ENCODE measurements around the gene DCAF4L1. TPM values are rescaled to one million over a fixed set of nuclear protein-coding genes. Genes with fewer than 3 reads are reported as not detected.

DCAF4L1 gene
- total and polyA plus RNA-seq, 3 donors from 2014 or later, result 33.6 to 65.3 (median 57.9) TPM

DNA sequence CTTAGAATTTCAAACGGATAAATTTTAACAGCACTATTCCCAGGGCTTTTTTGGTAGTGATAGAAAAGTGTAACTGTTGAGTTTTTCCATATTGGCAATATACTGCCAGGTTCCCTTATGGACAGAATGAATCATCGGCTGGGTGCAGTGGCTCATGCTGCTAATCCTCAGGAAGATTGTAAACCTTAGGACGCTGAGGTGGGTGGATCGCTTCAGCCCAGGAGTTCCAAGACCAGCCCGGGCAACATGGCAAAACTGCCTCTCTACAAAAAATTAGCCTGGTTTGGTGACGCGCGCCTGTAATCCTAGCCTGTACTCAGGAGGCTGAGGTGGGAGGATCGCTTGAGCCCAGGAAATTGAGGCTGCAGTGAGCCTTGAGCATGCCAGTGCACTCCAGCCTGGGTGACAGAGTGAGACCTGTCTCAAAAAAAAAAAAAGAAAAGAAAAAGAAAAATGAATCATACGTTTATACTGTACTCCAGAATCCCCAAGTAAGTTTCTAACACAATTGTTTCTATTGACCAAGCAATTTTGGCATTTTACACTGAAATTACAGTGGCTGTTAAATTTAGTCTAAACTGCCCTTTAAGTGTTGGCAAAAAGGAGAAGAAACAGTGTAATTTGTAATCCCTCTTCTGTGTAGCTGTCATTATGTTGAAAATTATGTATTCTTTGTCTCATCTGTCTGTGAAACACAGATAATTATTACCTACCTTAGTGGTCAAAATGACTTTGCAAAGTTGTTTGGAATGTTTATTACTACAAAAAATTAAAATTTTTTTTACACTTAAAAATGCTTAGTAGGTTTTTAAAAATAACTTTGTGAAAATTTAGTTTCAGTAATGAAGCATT is 10.6 kb downstream of the DCAF4L1 start:
- 56 to 73% methylated on average over 10 of the region's 10 CpGs for WGBS, 2 donors
- intact Hi-C loops (cut with DNase I; ENCODE audit: low total_unique reads), result no loop called here
- Histone ChIP-seq H3K27ac (no peak overlapping the region), H3K36me3 (ENCODE audit: low read depth, missing control alignments) (no peaks in the 10 kb centered on the region), H3K9me3 (no peaks in the 10 kb centered on the region), H3K4me3 (no peak overlapping the region), H3K27me3 (no peaks in the 10 kb centered on the region), H3K4me1 (peaks cover 12% of the 10 kb centered on the region)
- DNase-seq, result no peak
- TF ChIP-seq, protein P1, sequence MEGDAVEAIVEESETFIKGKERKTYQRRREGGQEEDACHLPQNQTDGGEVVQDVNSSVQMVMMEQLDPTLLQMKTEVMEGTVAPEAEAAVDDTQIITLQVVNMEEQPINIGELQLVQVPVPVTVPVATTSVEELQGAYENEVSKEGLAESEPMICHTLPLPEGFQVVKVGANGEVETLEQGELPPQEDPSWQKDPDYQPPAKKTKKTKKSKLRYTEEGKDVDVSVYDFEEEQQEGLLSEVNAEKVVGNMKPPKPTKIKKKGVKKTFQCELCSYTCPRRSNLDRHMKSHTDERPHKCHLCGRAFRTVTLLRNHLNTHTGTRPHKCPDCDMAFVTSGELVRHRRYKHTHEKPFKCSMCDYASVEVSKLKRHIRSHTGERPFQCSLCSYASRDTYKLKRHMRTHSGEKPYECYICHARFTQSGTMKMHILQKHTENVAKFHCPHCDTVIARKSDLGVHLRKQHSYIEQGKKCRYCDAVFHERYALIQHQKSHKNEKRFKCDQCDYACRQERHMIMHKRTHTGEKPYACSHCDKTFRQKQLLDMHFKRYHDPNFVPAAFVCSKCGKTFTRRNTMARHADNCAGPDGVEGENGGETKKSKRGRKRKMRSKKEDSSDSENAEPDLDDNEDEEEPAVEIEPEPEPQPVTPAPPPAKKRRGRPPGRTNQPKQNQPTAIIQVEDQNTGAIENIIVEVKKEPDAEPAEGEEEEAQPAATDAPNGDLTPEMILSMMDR (IDR thresholded peaks at IDR 0.05), result no peak
- no peak for TF ChIP-seq POLR2A (IDR thresholded peaks at IDR 0.05)

DNA sequence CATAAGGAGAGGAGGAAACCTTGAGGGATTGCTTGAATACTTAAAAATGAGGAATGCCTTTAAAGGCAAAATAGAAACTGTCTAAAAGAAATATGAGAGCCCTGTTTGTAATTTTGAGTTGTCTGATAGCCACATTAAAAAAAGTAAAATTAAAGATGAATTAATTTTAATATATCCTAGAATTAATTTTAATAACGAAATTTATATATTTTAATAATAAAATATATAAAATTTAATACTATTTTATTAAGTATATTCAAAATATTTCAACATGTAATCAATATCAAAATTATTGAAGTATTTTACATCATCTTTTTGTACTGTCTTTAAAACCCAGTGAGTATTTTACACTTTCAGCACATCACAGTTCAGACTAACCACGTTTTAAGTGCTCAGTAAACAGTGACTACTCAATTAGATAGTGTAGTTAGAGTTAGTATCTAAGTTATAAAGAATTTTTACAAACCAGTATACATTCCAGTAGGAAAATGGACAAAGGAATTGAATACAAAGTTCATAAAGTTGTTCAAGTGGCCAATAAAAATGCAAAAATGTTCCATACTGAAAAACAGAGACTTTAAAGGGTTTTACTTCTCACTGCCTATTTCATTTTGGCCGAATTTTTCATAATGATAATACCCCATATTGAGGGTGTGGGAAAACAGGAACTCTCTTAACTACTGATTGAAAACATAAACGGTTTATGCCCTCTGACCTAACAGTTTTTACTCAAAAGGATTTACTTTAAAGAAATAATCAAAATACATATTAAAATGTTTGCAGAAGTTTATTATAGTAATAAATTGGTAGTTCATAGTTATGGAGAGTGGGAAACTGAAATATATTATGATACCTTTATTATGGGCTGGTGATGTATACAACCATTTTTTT is 11.7 kb downstream of the DCAF4L1 start:
- Histone ChIP-seq H3K4me1 (peaks cover 12% of the 10 kb centered on the region), H3K36me3 (ENCODE audit: low read depth, missing control alignments) (no peaks in the 10 kb centered on the region), H3K4me3 (no peak overlapping the region), H3K27me3 (no peaks in the 10 kb centered on the region), H3K27ac (no peak overlapping the region), H3K9me3 (no peaks in the 10 kb centered on the region)
- intact Hi-C loops (cut with DNase I; ENCODE audit: low total_unique reads), result no loop called here
- no peak for DNase-seq
- TF ChIP-seq, protein P1 (IDR thresholded peaks at IDR 0.05), result no peak
- no peak for TF ChIP-seq POLR2A (IDR thresholded peaks at IDR 0.05)
- WGBS, 2 donors, result 77 to 86% methylated on average over 4 of the region's 4 CpGs

DNA sequence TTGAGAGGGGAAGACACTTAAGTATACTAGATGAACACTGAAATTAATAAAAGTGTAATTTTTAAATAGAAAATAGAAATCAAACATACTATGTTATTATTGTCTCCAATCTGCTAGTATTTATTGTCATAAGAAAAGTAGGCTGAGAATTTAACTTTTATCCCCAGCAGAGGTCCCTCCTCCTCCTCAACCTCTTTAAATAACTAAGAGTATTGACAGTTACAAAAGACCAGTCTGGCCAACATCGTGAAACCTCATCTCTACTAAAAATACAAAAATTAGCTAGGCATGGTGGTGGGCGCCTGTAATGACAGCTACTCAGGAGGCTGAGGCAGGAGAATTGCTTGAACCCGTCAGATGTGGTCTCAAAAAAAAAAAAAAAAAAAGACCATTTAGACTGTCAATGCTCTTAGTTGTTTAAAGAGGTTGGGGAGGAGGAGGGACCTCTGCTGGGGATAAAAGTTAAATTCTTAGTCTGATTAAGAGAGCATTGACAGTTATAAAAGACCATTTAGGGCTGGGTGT is 13.0 kb downstream of the DCAF4L1 start:
- Histone ChIP-seq H3K4me1 (peaks cover 8% of the 10 kb centered on the region), H3K27me3 (no peaks in the 10 kb centered on the region), H3K9me3 (no peaks in the 10 kb centered on the region), H3K27ac (no peak overlapping the region), H3K4me3 (no peak overlapping the region), H3K36me3 (ENCODE audit: low read depth, missing control alignments) (no peaks in the 10 kb centered on the region)
- TF ChIP-seq, protein P1 (IDR thresholded peaks at IDR 0.05), result no peak
- no peak for TF ChIP-seq POLR2A (IDR thresholded peaks at IDR 0.05)
- 95% methylated on average over 3 of the region's 3 CpGs for WGBS, 2 donors
- intact Hi-C loops (cut with DNase I; ENCODE audit: low total_unique reads), result no loop called here
- DNase-seq, result no peak

DNA sequence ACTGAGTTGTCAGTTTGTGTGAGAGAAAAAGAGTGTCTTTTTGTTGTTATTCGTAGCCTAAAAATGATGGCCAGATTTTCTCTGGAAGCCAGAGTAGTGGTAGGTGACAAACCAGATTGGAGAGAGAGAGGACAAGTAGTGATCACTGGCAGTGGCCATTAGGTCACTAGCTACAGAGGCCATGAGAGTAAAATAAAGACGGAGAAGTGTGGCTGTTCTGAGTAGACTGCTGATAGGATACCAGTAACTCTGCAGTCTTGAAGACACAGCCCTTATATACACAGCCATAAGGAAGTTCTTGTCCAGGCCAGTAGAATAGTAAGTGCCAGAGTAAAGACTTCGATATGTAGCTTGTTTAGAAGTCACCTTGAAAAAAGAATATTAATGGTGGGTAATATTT is 16.5 kb downstream of the DCAF4L1 start:
- DNase-seq, result no peak

More for the DNA sequence above, 16.5 kb downstream of the DCAF4L1 start:
- Histone ChIP-seq H3K9me3 (no peaks in the 10 kb centered on the region), H3K27ac (no peak overlapping the region), H3K27me3 (no peaks in the 10 kb centered on the region), H3K4me3 (no peak overlapping the region), H3K36me3 (ENCODE audit: low read depth, missing control alignments) (no peaks in the 10 kb centered on the region), H3K4me1 (no peaks in the 10 kb centered on the region)
- 91 to 97% methylated on average over 3 of the region's 3 CpGs for WGBS, 2 donors
- TF ChIP-seq, protein P1 (IDR thresholded peaks at IDR 0.05), result no peak
- no peak for TF ChIP-seq POLR2A (IDR thresholded peaks at IDR 0.05)
- intact Hi-C loops (cut with DNase I; ENCODE audit: low total_unique reads), result no loop called here
